Measurements from ENCODE around the gene TOM1L2.

The TOM1L2 gene

DNA sequence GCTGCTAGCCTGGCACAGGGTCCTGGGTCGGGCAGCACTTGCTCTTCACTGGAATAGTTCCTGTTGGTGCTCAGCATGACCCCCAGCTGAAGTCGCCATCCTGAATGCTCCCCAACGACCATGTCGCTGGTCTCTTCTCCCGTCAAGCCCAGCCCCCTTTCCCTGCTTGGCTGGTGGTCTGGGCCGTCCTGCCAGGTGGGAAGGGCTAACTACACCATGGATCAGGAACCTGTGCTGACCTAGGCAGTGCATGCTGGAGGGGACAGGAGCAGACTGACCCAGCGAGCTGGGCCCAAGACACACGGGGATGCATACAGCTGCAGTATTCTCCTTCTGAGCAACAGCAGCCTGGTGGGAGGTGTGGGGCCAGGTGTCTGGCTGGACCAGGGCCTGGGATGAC is 126.2 kb downstream of the TOM1L2 start:
- DNase-seq, result no peak

DNA sequence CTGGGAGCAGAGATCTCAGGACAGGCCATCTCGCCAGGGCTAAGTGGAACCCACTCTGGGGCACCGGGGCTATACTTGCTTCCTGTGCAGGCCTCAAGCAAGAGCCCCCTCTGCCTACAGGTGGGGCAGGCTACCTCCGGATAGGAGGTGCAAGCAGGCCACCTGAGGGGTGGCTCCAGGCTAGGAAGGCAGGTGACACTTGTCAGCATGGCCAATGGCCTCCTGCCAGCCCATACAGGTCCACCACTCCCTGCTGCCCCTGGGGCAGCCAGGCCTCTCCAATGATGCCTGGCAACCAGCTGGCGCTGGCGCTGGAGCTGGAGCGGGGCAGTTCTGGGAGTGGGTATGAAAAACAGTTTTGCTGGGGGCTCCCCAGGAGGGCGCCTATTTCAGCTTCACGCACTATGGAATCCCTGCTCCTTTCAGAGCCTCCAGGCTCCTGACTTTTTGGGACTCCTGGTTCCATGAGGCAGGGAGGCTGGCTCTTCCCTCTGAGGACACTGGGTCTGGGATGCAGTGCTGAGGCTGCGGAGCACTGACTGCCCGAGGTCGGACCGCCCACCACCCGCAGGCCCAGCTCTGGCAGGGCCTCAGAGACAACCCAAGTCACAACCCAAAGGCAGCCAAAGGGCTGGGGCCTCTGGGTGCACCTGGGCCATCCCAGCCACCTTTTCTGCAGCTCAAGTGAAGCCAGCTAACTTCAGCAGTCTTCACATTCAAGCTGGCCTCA is 127.0 kb downstream of the TOM1L2 start:
- DNase-seq, result no peak

DNA sequence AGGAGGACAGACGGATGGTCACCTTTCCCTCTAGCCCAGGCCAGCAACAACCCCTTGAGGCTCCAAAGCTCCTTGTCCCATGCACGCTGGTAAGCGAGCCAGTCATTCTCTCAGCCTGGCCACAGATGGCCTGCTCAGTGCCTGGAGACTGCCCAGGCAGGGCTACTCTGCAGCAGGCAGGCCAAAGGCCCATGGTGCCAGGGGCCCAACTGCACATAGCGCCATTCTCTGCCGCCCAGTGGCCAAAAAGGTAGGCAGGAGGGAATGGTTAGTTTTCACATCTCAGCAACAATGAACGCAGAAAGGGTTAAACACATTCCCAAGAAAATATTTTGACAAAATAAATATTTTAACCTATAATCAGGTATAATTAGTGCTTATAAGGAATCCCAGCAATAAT is 127.7 kb downstream of the TOM1L2 start:
- DNase-seq, result no peak

DNA sequence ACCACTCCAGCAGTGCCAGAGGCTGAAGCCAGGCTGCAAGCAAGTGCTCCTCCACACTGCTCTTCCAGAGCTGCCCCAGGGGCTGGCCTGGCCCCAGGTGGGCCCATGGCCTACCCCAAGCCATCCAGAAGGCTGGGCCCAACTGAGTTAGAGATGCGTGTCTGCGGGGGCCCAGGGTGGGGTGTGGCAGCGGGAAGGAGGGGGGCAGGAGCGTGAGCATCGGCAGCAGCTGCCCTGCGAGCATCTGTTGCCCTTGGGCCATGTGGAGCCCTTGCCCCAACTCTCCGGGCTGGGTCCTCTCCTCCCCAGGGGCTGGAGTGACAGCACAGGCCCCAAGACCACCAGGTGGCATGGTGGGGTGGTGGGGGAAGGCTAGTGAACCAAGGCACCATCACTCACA is 128.1 kb downstream of the TOM1L2 start:
- no peak for DNase-seq

DNA sequence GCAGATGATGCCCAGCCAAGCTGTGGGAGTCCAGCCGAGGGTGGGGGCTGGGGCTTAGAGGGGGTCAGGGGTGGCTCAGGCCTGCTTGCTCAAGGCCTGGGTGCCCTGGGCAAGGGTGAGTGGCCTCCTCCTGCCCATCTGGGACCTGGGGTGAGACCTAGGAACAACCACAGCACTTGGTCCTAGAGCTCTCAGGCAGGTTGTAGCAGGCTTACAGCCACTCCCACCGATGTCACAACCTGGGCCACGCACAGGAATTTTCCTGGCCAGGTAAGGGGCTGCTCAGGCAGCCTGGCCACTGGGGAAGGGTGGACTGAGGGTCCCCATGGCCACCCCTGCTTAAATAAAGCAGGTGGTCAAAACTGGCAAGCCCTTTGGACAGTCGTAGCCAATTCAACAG is 129.1 kb downstream of the TOM1L2 start:
- no peak for DNase-seq

DNA sequence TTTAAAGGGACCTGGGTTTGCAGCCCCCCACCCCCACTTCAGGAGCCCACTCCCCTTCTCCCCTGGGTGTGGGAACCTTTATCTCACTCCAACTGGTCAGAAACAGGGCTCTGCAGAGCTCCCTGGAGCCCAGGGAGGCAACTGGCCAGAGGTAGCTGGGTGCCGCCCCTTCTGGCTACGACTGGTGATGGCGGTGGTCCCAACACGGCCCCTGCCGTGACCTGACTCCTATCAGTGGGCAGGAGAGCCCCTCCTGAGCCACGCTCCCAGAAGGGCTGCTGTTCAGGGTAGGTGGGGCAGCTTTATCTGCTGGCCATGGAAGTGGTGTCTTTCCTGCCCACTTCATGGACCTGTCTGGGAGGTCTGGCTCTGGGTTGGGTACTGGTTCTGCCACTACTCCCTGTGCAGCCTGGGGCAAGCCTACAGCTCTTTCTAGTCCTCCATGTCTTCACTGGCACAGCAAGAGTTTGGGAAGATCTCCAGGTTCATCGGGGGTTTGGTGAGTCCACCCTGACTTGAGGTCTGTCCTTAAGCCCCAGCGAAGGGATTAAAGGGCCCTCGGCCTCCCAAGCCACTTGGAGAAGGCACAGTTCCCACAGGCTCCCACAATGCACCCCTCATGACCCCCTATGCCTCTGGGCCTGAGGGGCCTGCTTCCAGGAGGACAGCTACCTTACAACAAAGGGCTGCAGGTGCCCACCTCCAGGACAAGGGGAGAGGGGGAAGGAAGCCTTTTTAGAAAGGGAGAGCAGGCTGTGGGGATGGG is 129.9 kb downstream of the TOM1L2 start:
- no peak for DNase-seq

DNA sequence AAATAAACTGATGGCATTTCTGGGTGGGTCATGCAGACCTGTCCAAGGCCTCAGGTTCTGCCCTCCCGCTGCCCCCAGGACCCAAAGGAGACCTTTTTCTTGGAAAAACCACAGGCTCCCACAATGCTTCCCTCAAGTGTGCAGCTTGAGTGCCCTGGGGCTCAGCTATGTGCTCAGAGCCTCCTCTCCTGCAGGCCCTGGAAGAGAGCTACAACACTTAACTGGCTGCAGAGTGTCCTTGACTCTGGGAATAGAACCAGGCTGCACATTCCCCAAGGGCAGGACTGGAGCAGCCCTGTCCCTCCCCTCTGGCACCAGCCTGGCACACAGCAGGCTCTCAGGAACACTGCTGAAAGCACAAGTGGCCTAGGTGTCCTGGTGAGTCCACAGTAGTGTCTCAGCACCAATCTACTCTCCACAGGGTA is 130.6 kb downstream of the TOM1L2 start:
- no peak for DNase-seq

DNA sequence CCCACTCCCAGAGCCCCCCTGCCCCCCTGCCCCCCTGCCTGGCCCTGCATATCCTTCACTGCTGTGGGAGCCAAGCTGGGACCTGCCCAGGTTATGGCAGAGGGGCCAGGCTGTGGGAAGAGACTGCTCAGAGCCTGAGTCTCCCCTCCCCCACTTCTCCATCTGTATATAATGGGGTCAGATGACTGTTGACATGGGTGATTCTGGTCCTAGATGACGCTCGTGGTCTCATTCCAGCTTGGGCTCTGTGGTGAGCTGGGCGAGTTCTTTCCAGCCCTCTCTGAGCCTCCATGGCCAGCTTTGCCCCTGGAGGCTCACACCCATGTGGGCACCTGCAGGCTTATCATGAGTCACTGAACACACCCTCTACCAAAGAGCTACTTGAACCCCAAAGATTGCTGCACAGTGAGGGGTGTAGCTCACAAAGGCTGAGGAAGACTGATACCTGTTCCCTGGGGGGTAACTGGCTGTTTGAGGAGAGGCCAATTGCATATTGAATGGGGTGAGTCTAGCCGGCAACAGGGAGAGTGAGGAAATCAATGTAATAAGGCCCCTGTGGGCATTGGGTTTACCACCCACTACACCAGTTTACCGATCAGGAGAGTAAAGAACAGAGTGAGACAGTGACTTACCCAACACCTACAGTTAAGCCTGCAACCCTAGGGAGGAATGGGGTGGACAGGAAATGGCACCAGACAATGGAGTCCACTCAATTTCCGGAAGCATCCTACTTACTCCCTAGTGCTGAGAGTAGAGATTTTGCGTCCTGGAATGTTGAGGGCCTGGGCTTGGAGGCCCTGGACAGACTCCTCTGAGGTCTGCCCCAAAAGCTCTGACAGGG is 131.2 kb downstream of the TOM1L2 start:
- no peak for DNase-seq

DNA sequence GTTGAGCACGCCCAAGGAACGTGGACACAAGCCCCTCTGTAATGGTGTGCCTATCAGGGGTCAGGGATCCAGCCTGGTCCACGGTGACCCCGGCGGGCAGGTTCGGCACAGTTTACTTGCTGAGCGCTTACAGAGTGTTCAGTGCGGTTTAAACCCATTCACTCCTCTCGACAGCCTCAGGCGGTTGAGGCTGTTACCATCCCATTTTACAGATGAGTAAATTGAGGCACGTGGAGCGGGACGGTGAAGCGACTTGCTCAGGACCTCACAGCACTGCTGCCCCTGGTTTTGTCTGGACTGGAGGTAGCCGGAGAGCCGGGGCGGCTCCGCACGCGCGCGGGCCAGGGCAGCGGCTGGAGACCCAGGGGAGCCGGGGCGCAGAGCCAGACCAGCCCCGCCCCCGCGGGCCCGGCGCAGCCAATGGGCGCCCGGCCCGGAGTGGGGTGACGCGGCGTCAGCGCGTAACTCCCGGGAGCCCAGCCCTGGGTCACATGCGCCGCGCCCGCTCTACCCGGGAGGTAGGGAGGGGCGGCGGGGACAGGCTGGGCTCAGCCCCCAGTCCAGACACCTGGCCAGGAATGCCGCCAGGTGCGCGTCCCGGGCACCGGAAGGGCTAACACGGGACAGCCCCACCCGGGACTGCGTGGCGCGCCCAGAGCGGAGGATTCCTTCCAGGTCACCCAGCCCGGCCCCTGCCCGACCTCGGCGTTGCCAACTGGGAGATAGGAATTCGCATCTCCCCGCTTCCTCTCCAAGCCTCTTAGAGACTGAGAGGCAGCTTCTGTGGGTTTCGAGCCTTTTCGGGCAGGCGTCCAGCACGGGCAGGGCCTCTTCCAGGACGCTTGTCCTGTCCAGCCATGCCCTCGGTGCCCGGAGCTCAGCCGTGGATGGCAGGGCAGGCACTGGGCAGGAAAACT is 132.2 kb downstream of the TOM1L2 start:
- peak; percentile 65 to 89 (median 72) for DNase-seq

DNA sequence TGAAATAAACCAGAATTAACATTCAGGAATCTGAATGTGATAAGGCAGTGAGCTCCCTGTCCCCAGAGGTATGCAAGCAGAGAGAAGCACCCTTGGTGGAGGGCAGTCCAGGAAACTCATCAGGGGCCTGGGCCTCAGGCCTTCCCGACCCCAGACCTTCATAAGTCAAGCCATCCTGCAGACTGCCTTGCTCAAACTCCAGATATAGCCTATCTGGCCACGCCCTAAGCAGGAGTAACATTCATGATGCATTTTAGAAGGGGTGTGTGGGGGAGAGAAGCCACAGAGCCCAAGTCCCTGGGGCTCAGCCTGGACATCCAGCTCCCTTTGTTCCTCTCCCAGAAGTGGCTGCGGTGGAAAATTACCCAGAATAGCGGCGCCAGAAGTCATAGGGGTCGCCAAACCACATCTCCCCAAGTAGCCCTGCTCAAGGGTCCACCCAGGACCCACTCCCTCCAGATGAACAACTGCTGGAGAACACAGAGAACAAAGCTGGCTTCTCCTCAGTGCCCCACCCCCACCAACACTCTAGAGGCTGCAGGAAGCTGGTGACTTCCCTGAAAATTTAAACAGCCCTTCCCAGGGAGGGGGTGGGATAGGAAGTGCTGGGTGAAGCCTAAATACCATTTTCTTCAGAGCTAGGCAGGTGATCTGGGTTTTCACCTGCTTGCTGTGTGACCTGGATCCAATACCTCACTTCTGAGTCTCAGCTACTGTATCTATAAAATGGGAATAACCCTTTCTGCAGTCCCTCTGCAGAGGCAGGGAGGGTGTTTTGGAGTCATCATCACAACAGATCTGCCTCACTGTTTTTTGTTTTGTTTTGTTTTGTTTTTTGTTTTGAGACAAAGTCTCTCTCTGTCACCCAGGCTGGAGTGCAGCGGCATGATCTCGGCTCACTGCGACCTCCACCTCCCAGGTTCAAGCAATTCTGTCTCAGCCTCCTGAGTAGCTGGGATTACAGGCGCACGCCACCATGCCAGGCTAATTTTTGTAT is 133.9 kb downstream of the TOM1L2 start:
- DNase-seq, result no peak

DNA sequence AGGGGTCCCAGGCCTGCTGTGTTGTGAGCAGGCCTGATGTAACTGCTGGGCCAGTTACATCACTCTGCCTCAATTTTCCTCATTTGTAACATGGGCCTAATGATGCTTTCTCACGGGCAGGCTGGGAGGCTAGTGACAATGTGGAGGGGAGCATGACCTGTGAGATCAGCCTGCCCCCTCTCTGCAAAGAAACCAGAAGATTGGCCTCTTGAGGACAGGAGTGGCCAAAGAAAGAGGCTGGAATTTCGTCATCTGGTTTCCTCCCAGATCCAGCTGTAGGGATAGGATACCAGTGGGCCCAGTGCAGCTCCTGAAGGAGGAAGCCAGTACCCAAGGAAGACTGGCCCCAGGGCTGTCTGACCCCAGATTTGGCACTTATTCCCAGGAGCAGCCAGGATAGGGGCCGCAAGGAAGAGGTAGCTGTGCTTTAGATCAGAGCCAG is 134.8 kb downstream of the TOM1L2 start:
- DNase-seq, result no peak

DNA sequence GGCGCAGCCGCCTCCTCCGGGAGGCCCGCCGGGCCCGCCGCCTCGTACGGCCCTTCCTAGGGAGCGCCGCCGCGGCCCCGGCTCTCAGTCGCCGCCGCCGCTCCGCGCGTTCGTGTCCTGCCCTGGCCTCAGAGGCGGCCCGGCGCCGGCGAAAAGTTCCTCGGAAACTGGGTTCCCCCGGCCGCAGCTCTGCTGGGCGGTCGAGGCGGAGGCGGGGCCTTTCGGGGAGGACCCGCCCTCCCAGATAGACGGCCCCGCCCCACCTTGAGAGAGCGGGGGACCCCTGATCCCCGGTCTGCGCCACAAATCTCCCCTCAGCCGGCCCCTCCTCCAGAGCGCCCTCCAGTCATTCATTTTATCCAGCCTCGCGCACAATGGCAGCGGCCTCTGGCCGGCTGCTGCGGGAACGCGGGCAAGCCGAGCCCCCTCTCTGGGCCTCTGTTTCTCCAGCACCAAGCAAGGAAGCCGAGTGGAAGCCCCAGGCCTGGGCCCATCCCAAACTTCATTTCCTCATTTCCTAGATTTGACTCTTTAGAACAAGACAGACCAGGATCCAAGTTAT is 135.3 kb downstream of the TOM1L2 start, which contains the start of gene SREBF1:
Gene SREBF1, minus strand, starts transcription at position 169 of the 562 bp plus-strand sequence. CDS start 169 bp downstream, outside the sequence.
- peak; percentile 19 to 70 (median 48) for DNase-seq

DNA sequence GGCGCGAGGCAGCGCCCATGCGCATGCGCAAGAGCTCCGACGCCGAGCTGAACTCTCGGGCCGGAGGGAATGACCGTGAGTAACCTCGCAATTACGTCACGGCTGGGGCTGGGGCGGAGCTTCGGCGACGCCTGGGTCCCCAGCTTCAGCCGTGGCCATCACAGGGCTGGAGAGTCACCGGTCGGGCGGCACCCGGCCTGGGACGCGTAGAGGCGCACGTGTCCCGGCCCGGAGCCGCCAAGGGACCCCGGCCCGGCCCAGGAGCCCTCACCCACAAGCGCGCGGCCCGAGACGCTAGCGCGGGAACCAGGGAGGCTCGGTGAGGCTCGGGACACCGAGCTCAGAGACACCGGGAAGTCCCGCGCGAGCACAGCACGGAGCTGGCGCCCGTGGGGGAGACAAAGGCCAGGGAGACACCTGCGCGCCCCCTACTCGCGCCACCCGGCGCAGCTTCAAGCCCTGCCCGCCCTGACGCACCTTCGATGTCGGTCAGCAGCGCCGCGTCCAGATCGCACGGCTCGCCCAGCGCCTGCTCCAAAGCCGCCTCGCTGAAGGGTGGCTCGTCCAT is 135.9 kb downstream of the TOM1L2 start:
- DNase-seq, result peak; percentile 92 to 95 (median 94)

DNA sequence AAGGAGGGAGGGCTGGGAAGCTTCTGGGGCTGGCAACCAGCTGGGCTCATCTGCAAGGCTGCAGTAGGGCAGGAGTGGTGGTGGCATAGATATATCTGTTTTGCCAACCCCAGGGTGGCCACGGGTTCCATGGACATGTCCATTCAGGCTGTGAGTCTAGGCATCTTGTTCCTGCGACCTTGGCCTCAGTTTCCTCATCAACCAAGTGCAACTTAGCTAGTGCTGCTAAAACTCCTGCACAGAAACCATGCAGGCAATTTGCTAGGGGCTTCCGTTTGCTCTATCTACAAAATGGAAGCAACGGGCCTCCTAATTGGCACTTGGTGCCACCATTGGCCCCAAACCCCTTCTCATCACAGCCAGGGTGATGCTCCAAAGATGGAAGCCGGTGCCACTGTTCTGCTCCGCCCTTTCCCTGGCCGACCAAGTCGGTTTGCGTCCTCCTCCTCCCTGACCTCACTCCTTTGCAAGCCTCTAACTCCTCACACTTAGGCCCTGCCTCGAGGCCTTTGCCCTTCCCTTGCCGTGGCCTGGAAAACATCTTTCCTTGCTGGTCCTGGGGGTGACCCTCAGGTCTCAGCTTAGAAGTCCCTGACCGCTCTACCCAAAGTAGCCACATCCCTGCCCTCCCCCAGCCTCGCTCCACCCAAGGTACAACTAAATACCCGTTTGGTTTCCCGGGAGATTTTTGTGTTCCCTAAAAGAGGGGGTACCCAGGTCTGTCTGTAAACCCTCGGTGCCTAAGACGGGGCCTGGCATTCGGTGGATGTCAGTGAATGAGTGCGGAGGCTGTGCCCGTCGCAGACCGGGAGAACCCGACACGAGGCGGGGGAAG is 136.6 kb downstream of the TOM1L2 start:
- DNase-seq, result no peak

DNA sequence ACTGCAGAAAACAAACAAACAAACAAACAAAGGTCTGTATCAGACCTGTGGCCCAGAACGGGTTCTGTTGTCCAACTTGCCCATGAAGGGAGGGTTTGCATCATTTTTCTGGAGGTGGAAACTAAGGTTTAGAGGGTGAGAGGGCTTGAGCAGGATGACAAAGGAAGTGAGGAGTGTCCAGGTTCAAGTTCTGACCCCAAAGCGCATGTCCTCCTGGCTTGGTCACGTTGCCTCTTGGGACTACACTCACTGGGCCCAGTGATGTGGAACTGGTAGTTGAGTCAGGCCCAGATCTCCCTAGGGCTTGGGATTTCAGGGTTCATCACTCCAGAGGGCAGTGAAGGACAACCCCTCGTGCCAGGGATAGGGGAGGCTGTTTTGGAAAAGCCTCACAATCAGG is 137.2 kb downstream of the TOM1L2 start:
- no peak for DNase-seq

DNA sequence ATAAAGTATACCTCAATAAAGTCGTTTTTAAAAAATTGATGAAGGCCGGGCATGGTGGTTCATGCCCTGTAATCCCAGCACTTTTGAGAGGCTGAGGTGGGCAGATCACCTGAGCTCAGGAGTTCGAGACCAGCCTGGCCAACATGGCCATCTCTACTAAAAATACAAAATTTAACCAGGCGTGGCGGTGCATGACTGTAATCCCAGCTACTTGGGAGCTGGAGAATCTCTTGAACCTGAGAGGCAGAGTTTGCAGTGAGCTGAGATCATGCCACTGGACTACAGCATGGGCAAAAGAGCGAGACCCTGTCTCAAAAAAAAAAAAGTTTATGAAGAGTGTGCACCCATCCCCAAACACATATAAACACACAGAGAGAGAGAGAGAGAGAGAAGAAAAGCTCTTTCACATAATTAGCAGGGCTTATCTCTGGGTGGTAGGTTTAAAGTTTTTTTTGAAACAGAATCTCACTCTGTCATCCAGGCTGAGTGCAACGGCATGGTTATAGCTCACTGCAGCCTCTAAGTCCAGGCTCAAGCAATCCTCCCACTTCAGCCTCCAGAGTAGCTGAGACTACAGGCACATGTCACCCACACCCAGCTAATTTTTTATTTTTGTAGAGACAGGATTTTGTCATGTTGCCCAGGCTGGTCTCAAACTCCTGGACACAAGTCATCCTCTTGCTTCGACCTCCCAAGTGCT is 138.4 kb downstream of the TOM1L2 start:
- DNase-seq, result no peak

DNA sequence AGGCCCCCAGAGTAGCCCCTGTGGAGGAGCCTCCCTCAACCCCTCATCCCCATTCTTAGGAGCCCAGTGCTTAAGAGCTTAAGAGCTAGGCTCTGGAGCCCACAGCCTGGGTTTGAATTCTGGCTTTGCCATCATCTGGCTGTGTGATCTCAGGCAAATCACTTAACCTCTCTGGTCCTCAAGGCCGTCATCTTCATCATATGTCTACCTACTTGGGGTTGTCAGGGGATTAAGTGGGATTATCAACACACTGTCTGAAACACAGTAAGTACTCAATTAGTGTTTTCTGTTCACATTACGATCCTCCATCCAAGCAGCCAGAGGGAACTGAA is 140.2 kb downstream of the TOM1L2 start:
- no peak for DNase-seq

DNA sequence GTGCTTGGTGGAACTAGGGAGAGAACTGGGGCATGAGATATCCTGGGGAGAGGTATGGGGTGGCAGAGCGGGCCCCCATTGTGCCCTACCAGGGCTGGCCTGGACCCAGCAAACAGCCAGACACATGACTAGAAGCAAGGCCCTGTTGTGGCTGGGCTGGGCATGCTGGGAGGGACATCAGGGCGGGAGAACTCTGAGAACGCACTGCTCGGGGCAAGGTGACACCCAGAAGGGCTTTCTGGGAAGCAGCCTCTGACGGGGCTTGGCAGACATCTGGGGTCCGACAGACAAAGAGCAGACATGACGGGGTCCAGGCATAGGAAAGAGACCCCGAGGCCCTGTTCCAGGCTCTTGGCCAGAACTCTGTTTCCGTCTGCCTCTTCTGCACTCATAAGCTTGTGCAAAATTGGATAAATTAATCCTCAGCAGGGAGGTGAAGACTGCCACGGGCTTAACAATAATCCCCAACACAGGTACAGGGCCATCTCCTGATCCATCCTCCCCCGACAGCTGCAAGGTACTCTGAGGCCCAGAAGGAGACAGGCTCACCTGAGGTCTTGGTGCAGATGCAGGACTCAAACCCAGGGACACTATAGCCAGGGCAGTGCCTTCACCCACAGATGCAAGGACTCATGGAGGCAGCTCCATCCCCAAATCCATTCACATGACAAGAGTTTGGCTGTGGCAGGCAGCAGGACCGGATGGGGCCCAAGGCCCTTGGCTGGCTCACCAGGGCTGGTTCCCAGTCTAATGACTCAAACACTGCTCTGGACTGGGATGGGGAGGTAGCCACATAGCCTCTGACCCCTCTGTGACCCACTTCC is 140.8 kb downstream of the TOM1L2 start:
- DNase-seq, result no peak
